ENCODE data around the gene TET1.
"Not testable (repeated sequence)": the region's sequence is repeated elsewhere in the genome, so short reads cannot be mapped to it uniquely, and the experiment has no call there.

Gene TET1

GRCh38 chr10:68717435-68717834, 157.3 kb downstream of the TET1 start:
- DNase-seq = no peak

- DNase-seq = peak; percentile 90 to 98 (median 94)
Observed at GRCh38 chr10:68720793-68721672, 160.9 kb downstream of the TET1 start, which contains the start of gene CCAR1. CCAR1 (plus strand) TSS chr10:68721239; CDS start chr10:68722505, 1,266 bp downstream.

- DNase-seq = no peak
Observed at GRCh38 chr10:68721673-68722335, 161.7 kb downstream of the TET1 start.

GRCh38 chr10:68725016-68725415, 164.9 kb downstream of the TET1 start:
- no peak for DNase-seq

- no peak for DNase-seq
Observed at GRCh38 chr10:68727146-68727545, 167.0 kb downstream of the TET1 start.

GRCh38 chr10:68732651-68733050, 172.5 kb downstream of the TET1 start:
- no peak for DNase-seq

- DNase-seq = no peak
Observed at GRCh38 chr10:68734349-68734748, 174.2 kb downstream of the TET1 start.

GRCh38 chr10:68735119-68735518, 175.0 kb downstream of the TET1 start:
- DNase-seq = no peak

GRCh38 chr10:68735739-68736138, 175.6 kb downstream of the TET1 start:
- DNase-seq = not testable (repeated sequence)

GRCh38 chr10:68740676-68741075, 180.5 kb downstream of the TET1 start:
- not testable (repeated sequence) for DNase-seq

- DNase-seq = no peak
Observed at GRCh38 chr10:68742397-68742796, 182.3 kb downstream of the TET1 start.

All from NCI-H1417 (cell line).